Lower lobe of right lung (tissue), 2 donors: ENCODE measurements around the gene RIIAD1. TPM values are rescaled to one million over a fixed set of nuclear protein-coding genes. Genes with fewer than 3 reads are reported as not detected.
A peak's percentile ranks its signal among the peaks of the same experiment; 100 is the strongest.

Source experiments
- ATAC-seq, 2 donors: fragments of 200-7000 bp; cut with Tn5 transposase; one replicate each; pipeline ENCODE4 v1.9.1; 2020 to 2022; ENCODE audit warnings: mild to moderate bottlenecking in 2 of 2, moderate library complexity in 2 of 2
- DNase-seq: peaks from one replicate; pipeline ENCODE4 v3.0.0-alpha.2; 2020
- H3K27ac ChIP-seq: fragments of 200-600 bp; one replicate; pipeline ENCODE4 v1.8.0; 2022
- H3K27me3 ChIP-seq: fragments of 200-600 bp; one replicate; pipeline ENCODE4 v1.8.0; 2022; ENCODE audit warnings: low read depth
- H3K36me3 ChIP-seq: fragments of 200-600 bp; one replicate; pipeline ENCODE4 v1.8.0; 2022; ENCODE audit warnings: mild to moderate bottlenecking
- H3K4me1 ChIP-seq: fragments of 200-600 bp; one replicate; pipeline ENCODE4 v1.8.0; 2022
- H3K4me3 ChIP-seq: fragments of 200-600 bp; one replicate; pipeline ENCODE4 v1.8.0; 2022; ENCODE audit warnings: mild to moderate bottlenecking
- H3K9me3 ChIP-seq: fragments of 200-600 bp; one replicate; pipeline ENCODE4 v1.8.0; 2022
- CTCF ChIP-seq: fragments of 200-600 bp; IDR thresholded peaks from one replicate; pipeline ENCODE4 v1.8.0; 2022; ENCODE audit warnings: antibody characterized with exemption, mild to moderate bottlenecking
- intact Hi-C: fragments of 100-400 bp; cut with DNase I; formaldehyde crosslinking; loops from one replicate; pipeline ENCODE4 v1.11.0; 2022
- total RNA-seq: library from RNA; stranded (reverse); fragmentation: NEBNext Ultra II Directional; extraction: Animal tissue kit (Norgen Biotek cat#: 25700); gene quantifications from one replicate; pipeline ENCODE4 v1.2.1, GENCODE V29; 2021
- donor health status: DM: no; HTN: yes; CAD: no; lungs with severe emphysema.

The RIIAD1 gene
- total RNA-seq, 1 donor from 2014 or later, result not detected

GRCh38 chr1:151715726-151716404 lies 5.5 kb upstream of the RIIAD1 start:
- H3K4me1 ChIP-seq, result peaks cover 18% of the 10 kb centered on the region
- peaks cover 23% of the 10 kb centered on the region for H3K27me3 ChIP-seq
- intact Hi-C loops, result no loop called here
- H3K36me3 ChIP-seq, result no peaks in the 10 kb centered on the region
- no peak overlapping the region for H3K27ac ChIP-seq
- H3K9me3 ChIP-seq, result no peaks in the 10 kb centered on the region
- ATAC-seq (no peak), DNase-seq (no peak)
- TF ChIP-seq CTCF, result no peak
- no peak overlapping the region for H3K4me3 ChIP-seq

GRCh38 chr1:151716405-151716762 lies 4.9 kb upstream of the RIIAD1 start:
- no peak for ATAC-seq
- no peak for DNase-seq
- intact Hi-C loops, result no loop called here
- H3K4me3 ChIP-seq, result no peak overlapping the region
- H3K36me3 ChIP-seq, result no peaks in the 10 kb centered on the region
- no peak for TF ChIP-seq CTCF
- no peak overlapping the region for H3K27ac ChIP-seq
- H3K4me1 ChIP-seq, result peaks cover 20% of the 10 kb centered on the region
- H3K27me3 ChIP-seq, result peaks cover 23% of the 10 kb centered on the region
- H3K9me3 ChIP-seq, result no peaks in the 10 kb centered on the region

GRCh38 chr1:151716771-151717631 lies 4.3 kb upstream of the RIIAD1 start, which contains the start of gene CELF3:
Gene CELF3, minus strand, starts transcription at chr1:151716803. Its CDS starts 783 bp downstream, at chr1:151716020.
- Histone ChIP-seq H3K4me3 (no peak within 1 kb of the TSS), H3K36me3 (no peaks in the 10 kb centered on the region), H3K27ac (no peak within 1 kb of the TSS), H3K4me1 (peaks cover 26% of the 10 kb centered on the region), H3K9me3 (no peaks in the 10 kb centered on the region), H3K27me3 (peaks cover 23% of the 10 kb centered on the region)
- no peak for ATAC-seq
- DNase-seq, result no peak
- no peak for TF ChIP-seq CTCF
- intact Hi-C loops, result no loop called here

- H3K9me3 ChIP-seq, result no peaks in the 10 kb centered on the region
- intact Hi-C loops, result no loop called here
- H3K4me1 ChIP-seq, result peaks cover 29% of the 10 kb centered on the region
- H3K4me3 ChIP-seq, result no peak overlapping the region
- TF ChIP-seq CTCF, result no peak
- no peaks in the 10 kb centered on the region for H3K36me3 ChIP-seq
- ATAC-seq, result peak; percentile 33 to 44
- no peak for DNase-seq
- peaks cover 23% of the 10 kb centered on the region for H3K27me3 ChIP-seq
- no peak overlapping the region for H3K27ac ChIP-seq
Measured at GRCh38 chr1:151718011-151718431, 3.3 kb upstream of the RIIAD1 start.

- peaks cover 29% of the 10 kb centered on the region for H3K4me1 ChIP-seq
- intact Hi-C loops, result no loop called here
- no peak for TF ChIP-seq CTCF
- no peak for DNase-seq
- no peak overlapping the region for H3K4me3 ChIP-seq
- no peak for ATAC-seq
- no peaks in the 10 kb centered on the region for H3K36me3 ChIP-seq
- no peak overlapping the region for H3K27ac ChIP-seq
- peaks cover 23% of the 10 kb centered on the region for H3K27me3 ChIP-seq
- H3K9me3 ChIP-seq, result no peaks in the 10 kb centered on the region
Measured at GRCh38 chr1:151718666-151719065, 2.7 kb upstream of the RIIAD1 start.
